HG03469 (cell line): Measurements from ENCODE around the gene R3HCC1L.

Experiments
- ATAC-seq: cut with Tn5 transposase; IDR thresholded peaks from one replicate; pipeline ENCODE4 v1.9.1; 2021; ENCODE audit warnings: mild to moderate bottlenecking, moderate library complexity, moderate number of reproducible peaks; ENCODE audit not compliant: unreplicated experiment

R3HCC1L gene

GRCh38 chr10:98257961-98258360 lies 123.5 kb downstream of the R3HCC1L start:
- no peak for ATAC-seq

GRCh38 chr10:98258683-98259454 lies 124.4 kb downstream of the R3HCC1L start:
- no peak for ATAC-seq

- no peak for ATAC-seq
These were observed 125.3 kb downstream of the R3HCC1L start for GRCh38 chr10:98259606-98260315.

- no peak for ATAC-seq
These were observed 125.9 kb downstream of the R3HCC1L start for GRCh38 chr10:98260350-98260749.

- ATAC-seq: no peak
These were observed 126.3 kb downstream of the R3HCC1L start for GRCh38 chr10:98260752-98261151.

- ATAC-seq: no peak
These were observed 127.2 kb downstream of the R3HCC1L start for GRCh38 chr10:98261436-98262277.

GRCh38 chr10:98262571-98262970 lies 128.1 kb downstream of the R3HCC1L start:
- ATAC-seq: no peak

GRCh38 chr10:98263088-98263487 lies 128.6 kb downstream of the R3HCC1L start:
- ATAC-seq: no peak

GRCh38 chr10:98264378-98265065 lies 130.1 kb downstream of the R3HCC1L start:
- no peak for ATAC-seq

- ATAC-seq: no peak
These were observed 131.2 kb downstream of the R3HCC1L start for GRCh38 chr10:98265403-98266378.

- no peak for ATAC-seq
These were observed 132.2 kb downstream of the R3HCC1L start for GRCh38 chr10:98266647-98267046.

GRCh38 chr10:98267069-98267893 lies 132.8 kb downstream of the R3HCC1L start:
- ATAC-seq: no peak

GRCh38 chr10:98267894-98268693 lies 133.6 kb downstream of the R3HCC1L start, which contains the start of gene LOXL4:
Gene LOXL4 (minus strand): TSS chr10:98268194. CDS start chr10:98263019, 5,175 bp downstream.
- ATAC-seq: no peak

GRCh38 chr10:98268694-98269431 lies 134.4 kb downstream of the R3HCC1L start:
- no peak for ATAC-seq

- no peak for ATAC-seq
These were observed 135.0 kb downstream of the R3HCC1L start for GRCh38 chr10:98269435-98269912.

- ATAC-seq: no peak
These were observed 135.8 kb downstream of the R3HCC1L start for GRCh38 chr10:98270073-98270740.
